ENCODE results near the gene IRX1.
A peak's percentile ranks its signal among the peaks of the same experiment; 100 is the strongest.

IRX1 gene

DNA sequence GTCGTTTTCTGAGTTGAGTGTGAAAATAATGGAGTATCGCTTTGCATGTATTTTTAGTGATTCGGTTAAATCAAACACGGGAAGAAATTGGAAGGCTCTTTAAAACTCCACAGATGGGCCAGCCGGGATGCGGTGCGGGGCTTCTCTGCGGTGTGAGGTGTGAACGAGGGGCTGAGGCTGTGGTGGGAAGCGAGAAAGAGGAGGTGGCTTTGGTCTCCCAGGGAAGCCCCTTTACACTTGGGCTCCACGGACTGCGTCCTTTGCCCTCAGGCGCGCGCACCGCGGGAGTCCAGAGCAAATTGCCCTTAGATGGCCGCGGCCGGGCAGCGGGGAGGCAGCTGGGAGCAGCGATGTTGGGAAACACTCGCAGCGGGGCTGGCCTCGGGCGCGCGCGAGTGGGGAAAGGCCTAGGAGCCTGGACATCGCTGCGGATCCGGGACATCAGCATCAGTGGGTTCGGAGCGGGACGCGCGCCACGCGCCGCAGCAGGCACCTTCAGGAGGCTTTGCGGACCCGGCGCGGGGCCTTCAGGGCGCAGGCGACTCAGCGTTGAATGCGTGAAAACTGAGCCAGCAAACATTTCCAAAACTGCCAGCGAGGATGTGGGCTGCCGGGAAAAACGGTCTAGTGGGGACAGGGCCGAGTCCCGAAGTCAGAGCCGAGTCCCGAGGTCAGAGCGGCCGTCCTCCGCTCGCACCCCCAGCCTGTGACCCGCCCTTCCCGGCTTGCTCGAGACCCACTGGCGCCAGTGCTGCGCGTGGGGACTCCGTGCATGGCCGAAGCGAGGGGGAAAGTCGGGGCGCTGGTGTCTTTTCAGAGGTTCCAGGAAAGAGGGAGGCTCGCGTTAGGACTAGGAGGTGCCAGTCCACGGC lies 6.5 kb downstream of the IRX1 start:
- H3K27ac ChIP-seq (ENCODE audit: low read depth, low read length, severe bottlenecking) = no peak overlapping the region
- peak overlapping the region; percentile 19 for H3K4me3 ChIP-seq (ENCODE audit: extremely low read depth, insufficient read depth, low read length, poor library complexity, severe bottlenecking)
- H3K4me1 ChIP-seq (ENCODE audit: control insufficient read depth, insufficient read depth, low read length, poor library complexity, severe bottlenecking) = no peaks in the 10 kb centered on the region
- WGBS, 2 experiments (ENCODE audit: insufficient coverage in 2 of 2) = 14 to 18% methylated on average over 49 to 70 of the region's 73 CpGs
- H3K36me3 ChIP-seq (ENCODE audit: control insufficient read depth, insufficient read depth, low read length) = no peaks in the 10 kb centered on the region
- no peaks in the 10 kb centered on the region for H3K9me3 ChIP-seq (ENCODE audit: control insufficient read depth, low read length)

DNA sequence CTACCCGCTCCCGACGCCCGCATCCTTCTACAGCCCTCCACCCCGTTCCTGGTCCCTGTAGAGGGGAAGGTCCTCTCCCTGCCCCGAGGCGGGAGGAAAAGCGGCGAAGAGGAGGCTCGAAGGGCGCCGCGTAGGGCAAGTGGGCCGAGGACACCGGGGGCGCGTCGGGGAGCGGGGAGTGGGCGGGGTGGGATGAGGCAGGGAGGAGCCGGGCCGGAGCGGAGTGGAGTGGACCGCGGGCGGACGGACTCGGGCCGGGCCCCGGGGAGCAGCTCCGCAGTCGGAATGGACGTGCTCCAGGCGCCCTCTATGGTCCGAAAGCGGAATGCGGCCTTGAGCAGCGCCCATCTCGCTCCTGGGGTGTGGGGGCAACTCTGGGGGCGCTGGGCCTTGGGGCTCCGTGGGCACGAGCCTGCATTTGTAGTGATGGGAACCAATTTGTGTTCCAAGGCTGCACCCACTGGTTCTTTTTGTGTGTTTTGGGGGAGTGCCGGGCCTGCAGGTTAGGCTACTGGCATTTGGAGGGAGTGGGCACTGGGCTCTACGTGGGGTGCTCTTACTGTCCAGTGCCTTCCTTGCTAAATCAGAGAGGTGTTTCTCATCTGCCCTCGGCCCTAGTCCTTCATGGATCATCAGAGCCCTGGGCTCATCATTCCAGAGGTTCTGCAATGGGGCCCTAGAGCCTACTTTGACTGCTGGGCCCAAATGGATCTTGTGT lies 7.3 kb downstream of the IRX1 start:
- WGBS, 2 experiments (ENCODE audit: insufficient coverage in 2 of 2) = 17 to 20% methylated on average over 31 to 35 of the region's 45 CpGs
- Histone ChIP-seq H3K36me3 (ENCODE audit: control insufficient read depth, insufficient read depth, low read length) (no peaks in the 10 kb centered on the region), H3K4me3 (ENCODE audit: extremely low read depth, insufficient read depth, low read length, poor library complexity, severe bottlenecking) (peak overlapping the region; percentile 19), H3K27ac (ENCODE audit: low read depth, low read length, severe bottlenecking) (no peak overlapping the region), H3K4me1 (ENCODE audit: control insufficient read depth, insufficient read depth, low read length, poor library complexity, severe bottlenecking) (no peaks in the 10 kb centered on the region), H3K9me3 (ENCODE audit: control insufficient read depth, low read length) (no peaks in the 10 kb centered on the region)

DNA sequence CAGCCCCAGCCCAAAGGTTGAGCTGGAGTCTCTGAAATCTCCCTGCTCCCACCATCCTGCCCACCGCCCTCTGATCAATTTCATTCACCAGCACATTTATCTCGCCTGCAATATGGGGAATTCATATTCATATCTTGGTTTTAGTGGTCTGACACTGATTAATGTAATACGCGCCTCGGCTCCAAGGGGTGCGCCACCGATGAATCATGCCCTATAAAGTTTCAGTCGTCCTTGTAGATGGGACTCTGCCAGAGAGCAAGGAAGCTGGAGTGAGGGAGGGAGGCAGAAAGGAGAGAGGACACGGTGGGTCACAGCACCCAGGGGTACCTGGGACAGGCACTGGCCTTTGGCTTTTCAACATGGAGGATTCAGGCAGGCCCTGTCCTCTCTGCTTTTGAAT lies 8.9 kb downstream of the IRX1 start:
- Histone ChIP-seq H3K27ac (ENCODE audit: low read depth, low read length, severe bottlenecking) (no peak overlapping the region), H3K4me1 (ENCODE audit: control insufficient read depth, insufficient read depth, low read length, poor library complexity, severe bottlenecking) (no peaks in the 10 kb centered on the region), H3K9me3 (ENCODE audit: control insufficient read depth, low read length) (no peaks in the 10 kb centered on the region), H3K4me3 (ENCODE audit: extremely low read depth, insufficient read depth, low read length, poor library complexity, severe bottlenecking) (no peak overlapping the region), H3K36me3 (ENCODE audit: control insufficient read depth, insufficient read depth, low read length) (no peaks in the 10 kb centered on the region)
- WGBS, 2 experiments (ENCODE audit: insufficient coverage in 2 of 2) = 88 to 96% methylated on average over 4 to 7 of the region's 9 CpGs

DNA sequence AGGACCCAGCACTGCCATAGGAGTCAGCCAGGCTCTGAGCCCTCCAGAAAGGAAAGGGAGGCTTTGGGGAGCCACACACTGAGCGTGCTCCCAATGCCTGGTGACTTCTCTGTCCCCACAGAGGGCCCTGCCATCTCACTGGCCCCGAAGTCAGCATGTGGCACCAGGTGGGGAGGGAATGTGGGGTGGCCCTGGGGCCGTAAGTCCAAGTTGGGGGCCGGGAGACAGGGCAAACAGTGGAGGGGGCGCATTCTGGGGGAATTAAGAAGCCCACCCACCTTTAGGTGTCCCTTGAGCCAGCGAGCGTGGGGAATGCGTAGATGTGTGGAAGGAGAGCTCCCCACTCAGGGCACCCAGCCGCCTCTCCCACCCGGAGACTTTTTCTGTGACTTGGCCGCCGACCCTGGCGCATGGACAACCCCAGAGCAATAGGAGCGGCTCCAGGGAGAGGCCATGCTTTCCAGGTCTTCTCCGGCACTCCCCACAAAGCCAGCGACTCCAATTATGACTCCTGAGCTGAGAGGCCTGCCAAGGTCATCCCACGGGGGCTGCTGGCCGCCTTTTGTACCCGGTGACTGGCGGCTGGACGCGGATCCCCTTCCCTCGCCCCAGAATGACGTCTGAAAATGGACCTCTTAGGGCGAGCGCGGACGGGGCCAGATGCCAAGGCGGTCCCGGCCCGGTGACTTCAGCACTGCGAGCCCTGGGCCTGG lies 9.8 kb downstream of the IRX1 start:
- Histone ChIP-seq H3K4me1 (ENCODE audit: control insufficient read depth, insufficient read depth, low read length, poor library complexity, severe bottlenecking) (no peaks in the 10 kb centered on the region), H3K36me3 (ENCODE audit: control insufficient read depth, insufficient read depth, low read length) (no peaks in the 10 kb centered on the region), H3K4me3 (ENCODE audit: extremely low read depth, insufficient read depth, low read length, poor library complexity, severe bottlenecking) (no peak overlapping the region), H3K27ac (ENCODE audit: low read depth, low read length, severe bottlenecking) (no peak overlapping the region), H3K9me3 (ENCODE audit: control insufficient read depth, low read length) (no peaks in the 10 kb centered on the region)
- 87 to 94% methylated on average over 28 to 31 of the region's 32 CpGs for WGBS, 2 experiments (ENCODE audit: insufficient coverage in 2 of 2)

DNA sequence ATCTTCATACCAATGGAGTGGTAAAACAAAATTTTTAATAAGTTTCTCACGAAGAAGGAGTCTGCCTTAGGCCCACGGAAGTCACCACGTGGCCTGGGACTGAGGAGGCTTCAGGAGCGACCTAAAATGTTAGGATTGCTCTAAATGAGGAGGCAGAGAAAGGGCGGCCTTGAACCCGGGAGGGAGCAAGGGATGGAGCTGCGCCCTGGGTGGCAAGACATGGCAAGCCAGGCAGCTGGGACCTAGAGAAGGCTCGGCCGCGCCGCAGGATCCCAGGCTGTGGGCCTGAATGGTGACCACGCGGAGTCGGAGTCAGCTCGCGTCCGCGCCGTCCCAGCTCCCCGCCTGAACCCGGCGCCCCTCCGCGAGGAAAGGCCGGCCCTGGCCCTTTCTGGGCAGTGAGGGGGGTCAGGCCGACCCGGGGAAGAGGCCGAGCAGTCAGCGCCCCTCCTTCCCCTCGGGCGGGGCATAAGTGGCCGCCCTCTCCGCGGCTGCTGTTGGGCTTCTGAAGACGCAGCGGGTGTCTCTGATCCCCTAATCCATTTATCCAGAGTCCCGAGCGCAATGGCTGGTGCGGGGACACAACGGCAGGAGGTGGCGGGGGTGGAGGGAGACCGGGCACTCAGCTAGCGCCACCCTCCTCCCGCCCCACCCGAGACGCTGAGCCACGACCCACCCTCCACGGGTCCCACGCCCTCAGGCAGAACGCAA lies 10.6 kb downstream of the IRX1 start:
- H3K9me3 ChIP-seq (ENCODE audit: control insufficient read depth, low read length) = no peaks in the 10 kb centered on the region
- no peak overlapping the region for H3K4me3 ChIP-seq (ENCODE audit: extremely low read depth, insufficient read depth, low read length, poor library complexity, severe bottlenecking)
- H3K27ac ChIP-seq (ENCODE audit: low read depth, low read length, severe bottlenecking) = no peak overlapping the region
- 49 to 63% methylated on average over 39 to 47 of the region's 50 CpGs for WGBS, 2 experiments (ENCODE audit: insufficient coverage in 2 of 2)
- H3K4me1 ChIP-seq (ENCODE audit: control insufficient read depth, insufficient read depth, low read length, poor library complexity, severe bottlenecking) = no peaks in the 10 kb centered on the region
- H3K36me3 ChIP-seq (ENCODE audit: control insufficient read depth, insufficient read depth, low read length) = no peaks in the 10 kb centered on the region

DNA sequence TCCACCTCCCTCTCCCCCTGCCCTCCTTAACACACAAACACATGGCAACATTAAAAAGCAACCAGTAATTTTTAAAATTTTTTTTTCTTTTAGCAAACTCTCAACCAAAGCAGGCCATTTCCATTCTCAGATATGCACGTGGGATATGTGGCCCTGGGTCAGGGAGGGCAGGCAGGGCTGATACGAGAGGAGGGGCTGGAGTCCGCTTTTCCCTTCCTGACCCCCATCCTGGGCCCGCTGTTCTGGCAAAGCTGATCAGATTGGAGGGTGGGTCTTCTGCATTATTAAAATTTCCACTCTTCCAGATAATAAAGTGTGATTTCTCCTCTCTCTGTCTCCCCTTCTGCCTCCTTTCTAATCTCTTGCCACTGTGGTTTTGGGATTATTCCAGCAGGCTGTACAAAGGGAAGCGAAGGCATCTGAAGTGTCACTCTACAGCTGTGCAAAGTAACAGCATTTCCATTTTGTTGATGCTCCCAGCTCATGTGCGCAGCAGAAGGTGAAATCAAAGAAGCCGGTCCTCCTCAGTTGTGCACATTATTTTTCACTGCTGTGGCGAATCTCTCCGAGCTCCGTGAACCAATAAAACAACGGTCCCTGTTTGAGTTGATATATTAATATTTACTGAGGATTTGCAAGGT lies 12.0 kb downstream of the IRX1 start:
- H3K4me3 ChIP-seq (ENCODE audit: extremely low read depth, insufficient read depth, low read length, poor library complexity, severe bottlenecking) = no peak overlapping the region
- H3K27ac ChIP-seq (ENCODE audit: low read depth, low read length, severe bottlenecking) = no peak overlapping the region
- no peaks in the 10 kb centered on the region for H3K9me3 ChIP-seq (ENCODE audit: control insufficient read depth, low read length)
- no peaks in the 10 kb centered on the region for H3K36me3 ChIP-seq (ENCODE audit: control insufficient read depth, insufficient read depth, low read length)
- H3K4me1 ChIP-seq (ENCODE audit: control insufficient read depth, insufficient read depth, low read length, poor library complexity, severe bottlenecking) = no peaks in the 10 kb centered on the region
- WGBS, 2 experiments (ENCODE audit: insufficient coverage in 2 of 2) = 92 to 97% methylated on average over 6 to 7 of the region's 11 CpGs

DNA sequence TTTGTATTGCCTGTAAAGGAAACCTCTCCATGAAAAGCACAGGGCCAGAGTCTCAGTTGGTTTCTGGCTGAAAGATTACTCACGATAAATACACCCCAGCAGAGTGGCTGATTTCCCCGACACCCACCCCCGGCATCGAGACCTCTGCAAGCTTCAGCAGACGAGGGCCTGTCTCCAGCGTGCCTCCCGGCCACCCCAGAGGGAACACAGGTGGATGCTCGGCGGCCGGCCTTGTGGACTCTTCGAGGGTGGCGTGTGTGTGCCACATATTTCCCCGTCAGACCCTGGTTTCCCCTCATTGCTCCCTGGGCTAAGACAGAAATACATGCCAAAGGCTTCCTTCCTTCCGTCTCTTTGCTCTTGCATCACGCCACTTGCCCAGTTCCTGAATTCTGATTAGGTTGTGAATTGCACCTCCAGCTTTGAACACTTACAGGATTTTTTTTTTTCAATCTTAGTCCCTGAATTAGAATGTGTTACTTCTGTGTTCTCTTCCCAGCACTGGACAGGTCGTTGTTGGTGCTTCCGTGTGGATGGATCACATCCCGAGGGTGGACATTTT lies 13.6 kb downstream of the IRX1 start:
- H3K4me3 ChIP-seq (ENCODE audit: extremely low read depth, insufficient read depth, low read length, poor library complexity, severe bottlenecking) = no peak overlapping the region
- H3K36me3 ChIP-seq (ENCODE audit: control insufficient read depth, insufficient read depth, low read length) = no peaks in the 10 kb centered on the region
- H3K4me1 ChIP-seq (ENCODE audit: control insufficient read depth, insufficient read depth, low read length, poor library complexity, severe bottlenecking) = no peaks in the 10 kb centered on the region
- H3K9me3 ChIP-seq (ENCODE audit: control insufficient read depth, low read length) = no peaks in the 10 kb centered on the region
- WGBS, 2 experiments (ENCODE audit: insufficient coverage in 2 of 2) = 83 to 98% methylated on average over 12 to 14 of the region's 18 CpGs
- no peak overlapping the region for H3K27ac ChIP-seq (ENCODE audit: low read depth, low read length, severe bottlenecking)

DNA sequence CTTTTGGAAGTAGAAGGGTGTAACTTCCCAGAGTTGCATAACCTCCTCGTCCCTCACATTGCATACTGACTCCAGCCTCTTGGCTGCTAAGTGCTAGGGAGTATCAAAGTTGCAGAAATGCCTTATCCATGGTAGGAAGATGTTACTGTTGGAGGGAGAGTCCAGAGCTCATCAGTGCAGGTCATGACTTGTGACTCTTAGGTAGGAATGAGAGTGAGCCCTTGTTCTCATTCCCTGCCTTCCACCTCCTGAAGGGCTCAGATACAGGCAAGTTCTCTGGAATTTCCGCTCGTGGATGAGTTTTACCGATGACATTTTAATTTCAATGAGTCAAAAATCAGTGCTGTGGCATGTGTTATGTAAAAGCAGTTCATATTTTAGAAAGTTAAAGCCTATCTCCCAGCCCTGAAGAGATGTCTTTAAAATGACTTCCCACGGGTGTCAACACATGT lies 17.0 kb downstream of the IRX1 start:
- no peaks in the 10 kb centered on the region for H3K36me3 ChIP-seq (ENCODE audit: control insufficient read depth, insufficient read depth, low read length)

DNA sequence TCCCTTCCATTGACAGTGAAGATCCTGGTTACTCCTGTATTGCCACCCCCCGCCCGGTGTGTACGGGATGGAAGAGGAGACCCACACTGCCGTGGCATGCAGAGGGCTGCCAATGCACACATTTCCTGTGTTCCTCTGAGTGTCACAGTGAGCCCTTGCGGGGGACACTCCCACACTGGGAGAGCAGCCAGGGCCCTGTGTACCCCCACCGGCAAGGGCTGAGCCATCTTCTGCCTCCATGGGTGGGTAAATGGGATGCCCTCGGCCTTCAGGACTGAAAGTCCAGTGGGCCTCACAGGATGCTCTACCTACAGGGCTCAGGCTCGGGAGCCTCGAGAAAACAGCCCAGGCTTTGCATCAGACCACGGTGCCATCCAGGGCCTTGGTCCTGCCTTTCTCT lies 18.1 kb downstream of the IRX1 start:
- no peaks in the 10 kb centered on the region for H3K9me3 ChIP-seq (ENCODE audit: control insufficient read depth, low read length)
- H3K36me3 ChIP-seq (ENCODE audit: control insufficient read depth, insufficient read depth, low read length) = no peaks in the 10 kb centered on the region
- H3K27ac ChIP-seq (ENCODE audit: low read depth, low read length, severe bottlenecking) = no peak overlapping the region
- no peaks in the 10 kb centered on the region for H3K4me1 ChIP-seq (ENCODE audit: control insufficient read depth, insufficient read depth, low read length, poor library complexity, severe bottlenecking)
- no peak overlapping the region for H3K4me3 ChIP-seq (ENCODE audit: extremely low read depth, insufficient read depth, low read length, poor library complexity, severe bottlenecking)
- 94 to 100% methylated on average over 4 to 6 of the region's 10 CpGs for WGBS, 2 experiments (ENCODE audit: insufficient coverage in 2 of 2)

More for the DNA sequence above, 17.0 kb downstream of the IRX1 start:
- 83 to 94% methylated on average over 1 to 4 of the region's 5 CpGs for WGBS, 2 experiments (ENCODE audit: insufficient coverage in 2 of 2)
- no peaks in the 10 kb centered on the region for H3K9me3 ChIP-seq (ENCODE audit: control insufficient read depth, low read length)
- H3K4me1 ChIP-seq (ENCODE audit: control insufficient read depth, insufficient read depth, low read length, poor library complexity, severe bottlenecking) = no peaks in the 10 kb centered on the region
- no peak overlapping the region for H3K27ac ChIP-seq (ENCODE audit: low read depth, low read length, severe bottlenecking)
- H3K4me3 ChIP-seq (ENCODE audit: extremely low read depth, insufficient read depth, low read length, poor library complexity, severe bottlenecking) = no peak overlapping the region

Measured in mesodermal cell (in vitro differentiated cells).